SK-N-MC (cell line): ENCODE measurements around the gene LIX1.

ENCODE experiments used
- DNase-seq: peaks from one replicate; pipeline ENCODE4 v3.0.0-alpha.2; 2011; ENCODE audit warnings: low read depth, low spot score
- H3K27ac ChIP-seq: fragments of 200-600 bp; sonication (generic); 2 replicates; pipeline ENCODE4 v1.5.1; 2016; ENCODE audit warnings: mixed run types
- H3K36me3 ChIP-seq: fragments of 200-600 bp; sonication (generic); 2 replicates; pipeline ENCODE4 v1.6.1; 2017; ENCODE audit warnings: antibody characterized with exemption, low read length, mixed read lengths; ENCODE audit not compliant: insufficient read depth
- H3K4me3 ChIP-seq: fragments of 200-600 bp; sonication (generic); 2 replicates; pipeline ENCODE4 v1.5.1; 2016
- H3K9ac ChIP-seq: fragments of 200-600 bp; sonication (generic); 2 replicates; pipeline ENCODE4 v1.8.0; 2017; ENCODE audit warnings: mixed run types, mixed read lengths; ENCODE audit not compliant: insufficient read length
- H3K9me3 ChIP-seq: fragments of 200-600 bp; sonication (generic); 2 replicates; pipeline ENCODE4 v1.6.1; 2017; ENCODE audit warnings: low read depth, mild to moderate bottlenecking, antibody characterized with exemption, low read length, moderate library complexity, mixed read lengths
- EZH2 ChIP-seq: fragments of 200-600 bp; sonication (generic); IDR thresholded peaks from one replicate; pipeline ENCODE4 v1.6.1; 2017; ENCODE audit warnings: antibody characterized with exemption
- FOXP2 ChIP-seq: optimal IDR thresholded peaks from 2 replicates; pipeline ENCODE3; 2011; ENCODE audit warnings: mild to moderate bottlenecking, moderate library complexity; ENCODE audit not compliant: insufficient read depth; ENCODE audit errors: extremely low read length, control extremely low read depth
- POLR2AphosphoS5 ChIP-seq: IDR thresholded peaks from 2 replicates; pipeline ENCODE4 v1.6.1; 2012; ENCODE audit warnings: mild to moderate bottlenecking, low read depth, low read length, borderline replicate concordance

Gene LIX1

DNA sequence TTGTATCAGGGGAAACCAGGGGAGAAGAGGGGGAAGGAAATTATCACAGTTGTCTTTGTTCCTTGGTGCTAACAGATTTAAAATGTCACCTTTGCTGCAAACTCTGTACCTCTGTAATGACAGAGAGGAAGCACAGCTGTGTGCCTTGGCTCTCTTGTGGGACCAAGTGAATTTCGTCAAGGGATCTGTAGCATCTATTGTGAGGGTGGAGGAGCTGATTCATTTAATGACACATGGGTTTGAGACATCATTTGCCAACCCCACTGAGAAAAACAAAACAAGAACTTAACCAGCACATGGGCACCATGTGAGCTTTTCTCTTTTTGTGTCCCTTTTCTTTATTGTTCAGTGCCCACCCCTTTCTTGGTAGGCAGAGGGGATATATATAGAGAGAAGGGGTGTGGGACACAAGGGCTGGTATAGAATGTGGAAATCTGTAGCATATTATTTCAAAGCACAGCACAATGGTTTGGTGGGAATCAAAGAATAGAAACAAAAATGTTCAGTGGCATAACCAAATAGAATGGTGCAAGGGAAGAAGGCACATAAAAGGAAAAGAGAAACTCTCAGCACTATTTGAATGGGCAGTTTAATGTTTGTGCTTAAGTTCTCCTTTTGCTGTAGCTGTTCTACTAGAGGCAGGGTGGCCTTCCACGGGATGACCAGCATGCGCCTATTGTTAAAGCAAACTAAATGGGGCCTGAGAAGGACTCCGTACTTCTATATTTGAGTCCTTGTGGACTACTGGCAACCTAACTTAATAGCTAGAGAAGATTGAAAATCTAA, 63.3 kb downstream of the LIX1 start:
- no peak for DNase-seq
- Histone ChIP-seq H3K36me3 (no peaks in the 10 kb centered on the region), H3K9me3 (no peaks in the 10 kb centered on the region), H3K9ac (no peak overlapping the region), H3K27ac (no peak overlapping the region), H3K4me3 (no peak overlapping the region)
- no peak for TF ChIP-seq FOXP2
- no peak for TF ChIP-seq POLR2AphosphoS5
- no peak for TF ChIP-seq EZH2

DNA sequence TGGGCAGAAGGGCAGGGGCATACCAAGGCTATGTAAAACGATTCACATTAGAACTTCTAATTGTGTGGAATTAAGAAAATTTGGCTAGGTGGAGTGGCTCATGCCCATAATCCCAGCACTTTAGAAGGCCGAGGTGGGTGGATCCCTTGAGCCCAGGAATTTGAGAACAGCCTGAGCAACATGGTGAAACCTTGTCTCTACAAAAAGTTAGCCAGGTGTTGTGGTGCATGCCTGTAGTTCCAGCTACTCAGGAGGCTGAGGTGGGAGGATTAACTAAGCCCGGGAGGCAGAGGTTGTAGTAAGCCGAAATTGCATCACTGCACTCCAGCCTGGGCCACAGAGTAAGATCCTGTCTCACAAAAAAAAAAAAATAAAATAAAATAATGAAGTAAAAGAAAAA, 65.2 kb downstream of the LIX1 start:
- no peak overlapping the region for H3K27ac ChIP-seq
- no peaks in the 10 kb centered on the region for H3K9me3 ChIP-seq
- TF ChIP-seq FOXP2 (no peak), EZH2 (no peak), POLR2AphosphoS5 (no peak)
- H3K9ac ChIP-seq: no peak overlapping the region
- no peak for DNase-seq
- H3K36me3 ChIP-seq: no peaks in the 10 kb centered on the region
- H3K4me3 ChIP-seq: no peak overlapping the region

DNA sequence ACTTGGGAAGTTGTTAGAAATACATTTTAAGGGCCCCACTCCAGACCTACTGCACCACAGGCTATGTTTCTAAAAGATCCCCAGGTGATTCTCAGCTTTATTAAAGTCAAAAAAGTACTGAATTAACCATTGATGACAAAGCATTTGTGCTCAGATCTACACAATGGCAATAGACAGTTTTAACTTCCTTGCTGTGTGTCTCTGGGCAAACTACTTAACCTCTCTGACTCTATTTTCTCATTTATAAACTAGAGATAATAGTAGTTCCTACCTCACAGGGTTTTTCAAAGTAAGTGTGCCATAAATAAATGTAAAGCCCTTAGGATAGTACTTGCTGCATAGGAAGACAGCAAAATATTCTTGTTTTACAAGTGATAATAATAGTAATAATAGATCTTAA, 66.3 kb downstream of the LIX1 start:
- DNase-seq: no peak
- H3K27ac ChIP-seq: no peak overlapping the region
- TF ChIP-seq FOXP2: no peak
- TF ChIP-seq POLR2AphosphoS5: no peak
- no peak for TF ChIP-seq EZH2

DNA sequence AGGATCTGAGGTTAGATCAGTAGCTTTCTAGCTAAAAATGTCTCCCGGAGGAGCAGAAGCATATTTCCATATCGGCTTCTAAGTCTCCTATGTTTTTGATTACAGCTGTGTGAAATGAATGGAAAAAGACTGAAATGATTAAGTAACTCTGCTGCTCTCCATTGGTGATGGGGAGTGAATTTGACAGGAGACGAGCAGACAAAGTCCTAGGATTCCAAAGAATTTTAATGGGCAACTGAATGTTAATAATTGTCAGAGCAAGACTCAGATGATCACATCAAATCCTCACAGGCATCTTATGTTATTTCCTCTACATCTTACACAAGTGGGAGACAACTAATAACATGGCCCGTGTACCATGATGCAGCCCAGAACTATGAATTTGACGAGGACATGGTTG, 66.8 kb downstream of the LIX1 start:
- TF ChIP-seq FOXP2 (no peak), EZH2 (no peak), POLR2AphosphoS5 (no peak)
- no peak for DNase-seq
- H3K9ac ChIP-seq: no peak overlapping the region
- no peaks in the 10 kb centered on the region for H3K9me3 ChIP-seq
- H3K27ac ChIP-seq: no peak overlapping the region
- no peak overlapping the region for H3K4me3 ChIP-seq
- no peaks in the 10 kb centered on the region for H3K36me3 ChIP-seq

More for the DNA sequence above, 66.3 kb downstream of the LIX1 start:
- Histone ChIP-seq H3K4me3 (no peak overlapping the region), H3K36me3 (no peaks in the 10 kb centered on the region), H3K9ac (no peak overlapping the region), H3K9me3 (no peaks in the 10 kb centered on the region)

DNA sequence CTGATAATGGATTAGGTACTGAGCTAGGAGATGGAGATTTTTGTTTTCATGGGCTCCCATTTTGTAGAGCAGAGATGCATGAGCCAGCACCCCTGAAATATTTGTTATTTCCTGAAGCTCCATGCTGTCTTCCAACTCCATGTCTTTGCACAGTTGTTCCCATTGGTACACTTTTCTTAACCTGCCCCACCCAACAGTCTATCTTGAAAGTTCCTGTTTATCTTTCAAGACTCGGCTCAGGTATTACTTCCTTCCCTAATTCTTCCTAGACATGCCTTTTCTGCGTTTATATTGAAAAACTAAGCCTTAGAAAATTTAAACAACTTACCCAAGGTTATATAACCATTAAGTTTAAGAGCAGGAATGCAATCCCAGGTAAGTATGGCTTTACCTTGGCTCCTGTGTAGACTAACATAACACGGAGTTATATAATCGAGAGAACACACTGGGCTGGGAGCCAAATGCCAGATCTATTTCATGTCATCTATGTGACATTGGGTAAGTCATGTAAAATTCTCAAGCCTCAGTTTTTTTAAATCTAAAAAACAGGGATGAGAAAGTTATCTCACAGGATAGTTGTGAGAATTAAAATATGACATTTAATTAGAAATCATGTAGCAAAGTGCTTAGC, 67.4 kb downstream of the LIX1 start:
- TF ChIP-seq POLR2AphosphoS5 (no peak), EZH2 (no peak), FOXP2 (no peak)
- no peak overlapping the region for H3K27ac ChIP-seq
- no peak overlapping the region for H3K4me3 ChIP-seq
- no peaks in the 10 kb centered on the region for H3K36me3 ChIP-seq
- no peak overlapping the region for H3K9ac ChIP-seq
- H3K9me3 ChIP-seq: no peaks in the 10 kb centered on the region
- DNase-seq: no peak

DNA sequence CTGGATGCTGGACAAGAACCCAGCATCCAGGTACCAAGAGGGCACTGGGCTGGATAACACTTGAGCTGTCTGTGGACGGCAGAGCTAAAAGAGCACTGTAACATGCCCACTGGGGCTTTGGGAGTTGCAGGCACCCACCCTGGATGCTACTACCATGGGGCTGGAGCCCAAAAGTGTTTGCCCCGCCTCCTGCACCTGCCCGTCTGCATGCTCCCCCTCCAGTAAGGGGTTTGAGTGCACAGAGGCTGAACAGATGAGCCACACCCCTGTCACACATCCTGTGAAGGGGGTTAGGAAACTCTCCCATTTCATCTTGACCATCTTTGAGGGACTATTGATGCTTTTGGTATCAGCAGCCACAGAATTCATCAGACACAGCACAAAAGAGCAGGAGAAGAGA, 69.0 kb downstream of the LIX1 start:
- TF ChIP-seq POLR2AphosphoS5 (no peak), FOXP2 (no peak), EZH2 (no peak)
- Histone ChIP-seq H3K36me3 (no peaks in the 10 kb centered on the region), H3K27ac (no peak overlapping the region), H3K9ac (no peak overlapping the region), H3K9me3 (no peaks in the 10 kb centered on the region), H3K4me3 (no peak overlapping the region)
- no peak for DNase-seq

DNA sequence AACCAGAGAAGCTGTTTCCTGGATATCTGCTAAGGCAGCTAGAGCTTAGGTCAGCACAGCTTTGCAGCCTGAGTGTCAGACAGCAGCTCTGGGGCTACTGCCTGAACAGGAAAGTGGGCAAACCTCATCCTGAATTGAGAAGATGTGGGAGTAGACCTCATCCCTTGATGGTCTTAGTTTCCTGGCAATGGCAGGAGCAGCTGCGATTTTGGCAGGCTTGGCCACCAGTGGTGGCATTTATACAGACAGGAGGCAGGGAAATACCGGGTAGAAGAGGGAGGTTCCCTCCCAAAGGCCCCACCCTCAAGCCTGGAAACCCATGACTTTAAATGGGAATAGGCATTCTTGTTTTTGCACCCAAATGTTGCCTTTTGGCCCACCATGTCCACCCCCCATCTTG, 69.7 kb downstream of the LIX1 start:
- Histone ChIP-seq H3K4me3 (no peak overlapping the region), H3K27ac (no peak overlapping the region), H3K9ac (no peak overlapping the region), H3K36me3 (no peaks in the 10 kb centered on the region), H3K9me3 (no peaks in the 10 kb centered on the region)
- no peak for TF ChIP-seq EZH2
- no peak for TF ChIP-seq FOXP2
- TF ChIP-seq POLR2AphosphoS5: no peak
- no peak for DNase-seq

DNA sequence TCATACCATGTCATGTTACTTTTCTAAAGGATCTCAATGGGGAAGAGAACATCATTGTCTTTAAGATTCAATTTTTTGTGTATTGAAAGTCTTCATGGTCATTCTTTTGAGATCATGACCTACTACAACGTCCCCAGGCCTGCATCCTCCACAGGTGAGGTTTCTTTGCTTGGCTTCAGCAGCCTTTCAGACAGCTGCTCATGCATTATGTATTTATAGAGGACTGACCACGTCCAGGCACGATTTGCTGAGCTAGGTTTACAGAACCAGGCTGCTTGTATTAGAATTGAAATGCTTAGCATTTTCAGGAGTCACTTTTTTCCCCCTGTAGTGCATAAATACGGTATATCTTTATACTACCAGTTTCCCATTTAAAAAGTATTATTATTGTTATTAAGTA, 70.4 kb downstream of the LIX1 start:
- no peak for DNase-seq
- no peak overlapping the region for H3K4me3 ChIP-seq
- TF ChIP-seq POLR2AphosphoS5 (no peak), EZH2 (no peak), FOXP2 (no peak)

More for the DNA sequence above, 70.4 kb downstream of the LIX1 start:
- H3K27ac ChIP-seq: no peak overlapping the region
- H3K9ac ChIP-seq: no peak overlapping the region
- H3K9me3 ChIP-seq: no peaks in the 10 kb centered on the region
- no peaks in the 10 kb centered on the region for H3K36me3 ChIP-seq
